Fibroblast of peridontal ligament (primary cell): Measurements from ENCODE around the gene FOXP1.

Experiments
- DNase-seq: peaks from one replicate; pipeline ENCODE4 v3.0.0-alpha.2; 2010; ENCODE audit errors: extremely low read depth

FOXP1 gene

DNA sequence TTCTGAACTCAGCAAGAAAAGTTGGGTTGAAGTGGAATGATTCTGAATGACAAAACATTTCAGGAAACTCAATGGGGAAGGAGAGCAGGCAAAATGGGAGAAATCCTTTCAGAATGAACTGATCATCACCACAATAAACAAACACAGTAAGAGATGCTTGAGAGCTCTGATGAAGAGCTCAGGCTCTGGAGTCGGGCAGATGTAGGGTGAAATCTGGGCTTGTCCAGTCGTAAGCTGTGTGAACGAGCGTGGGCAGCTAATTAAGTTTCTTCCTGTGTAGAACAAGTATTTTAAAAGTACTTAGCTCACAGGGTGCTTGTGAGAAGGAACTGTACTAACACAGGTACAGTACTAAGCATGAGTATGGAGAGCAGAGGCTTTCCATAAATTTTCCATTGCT lies 406.2 kb downstream of the FOXP1 start:
- DNase-seq, result no peak

DNA sequence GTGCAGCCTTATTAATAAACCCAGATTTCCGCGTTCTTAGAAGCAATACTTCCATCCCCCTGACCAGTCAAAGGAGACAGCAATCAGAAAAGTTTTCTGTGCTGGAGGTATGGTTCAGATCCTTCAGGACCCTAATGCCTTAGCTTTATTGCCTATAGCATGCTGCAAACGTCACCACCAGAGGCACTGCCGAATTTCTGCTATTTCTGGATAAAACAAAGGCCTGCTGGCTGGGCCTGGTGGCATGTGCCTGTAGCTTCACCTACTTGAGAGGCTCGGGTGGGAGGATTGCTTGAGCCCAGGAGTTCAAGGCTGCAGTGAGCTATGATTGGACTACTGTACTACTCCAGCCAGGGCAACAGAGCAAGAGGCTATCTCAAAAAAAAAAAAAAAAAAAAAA lies 407.2 kb downstream of the FOXP1 start:
- DNase-seq, result no peak

- DNase-seq, result no peak
Observed at GRCh38 chr3:71175691-71176365, 407.7 kb downstream of the FOXP1 start.

DNA sequence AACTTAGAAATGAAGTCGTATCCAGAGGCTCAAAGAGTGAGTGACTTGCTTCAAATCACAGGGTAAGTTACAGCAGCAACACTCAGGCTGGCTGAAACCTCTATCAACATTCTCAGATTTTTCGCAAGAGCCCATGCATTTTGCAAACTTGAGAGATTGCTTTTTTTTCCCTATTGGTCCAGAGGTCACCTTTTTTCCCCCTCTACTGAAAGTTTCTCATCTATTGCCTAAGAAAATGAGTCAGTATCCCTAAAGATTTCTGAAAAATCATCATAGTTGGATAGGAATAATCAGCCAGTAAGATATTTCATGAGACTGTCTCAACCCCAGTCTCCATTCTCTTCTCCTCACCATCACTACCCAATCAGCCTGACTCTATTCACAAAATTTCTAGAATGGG lies 410.6 kb downstream of the FOXP1 start:
- DNase-seq, result peak; percentile 99

DNA sequence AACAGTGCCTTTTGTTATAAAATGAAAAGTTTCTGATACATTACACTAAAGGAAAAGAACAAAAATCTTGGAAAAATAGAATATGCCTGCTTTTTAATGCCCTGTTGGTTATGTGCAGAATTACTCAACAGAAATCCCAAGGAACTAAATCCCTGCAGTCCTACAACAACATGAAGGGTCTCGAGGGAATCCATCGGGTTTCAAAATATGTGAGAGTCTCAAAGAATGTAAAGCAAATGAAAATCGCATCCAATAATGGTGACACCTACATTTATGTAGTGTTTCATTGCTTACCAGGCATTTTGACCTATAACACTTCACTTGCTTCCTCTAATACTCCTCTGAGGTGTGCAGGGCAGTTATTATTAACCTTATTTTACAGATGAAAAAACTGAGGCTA lies 411.3 kb downstream of the FOXP1 start:
- DNase-seq, result peak; percentile 75

GRCh38 chr3:71171247-71171646 lies 412.3 kb downstream of the FOXP1 start:
- DNase-seq, result no peak

- peak; percentile 34 for DNase-seq
Observed at GRCh38 chr3:71168880-71169411, 414.6 kb downstream of the FOXP1 start.

GRCh38 chr3:71168121-71168721 lies 415.3 kb downstream of the FOXP1 start:
- DNase-seq, result peak; percentile 88

GRCh38 chr3:71166339-71167240 lies 416.9 kb downstream of the FOXP1 start:
- no peak for DNase-seq

GRCh38 chr3:71164881-71165280 lies 418.6 kb downstream of the FOXP1 start:
- DNase-seq, result no peak

- no peak for DNase-seq
Observed at GRCh38 chr3:71163198-71163918, 420.2 kb downstream of the FOXP1 start.

DNA sequence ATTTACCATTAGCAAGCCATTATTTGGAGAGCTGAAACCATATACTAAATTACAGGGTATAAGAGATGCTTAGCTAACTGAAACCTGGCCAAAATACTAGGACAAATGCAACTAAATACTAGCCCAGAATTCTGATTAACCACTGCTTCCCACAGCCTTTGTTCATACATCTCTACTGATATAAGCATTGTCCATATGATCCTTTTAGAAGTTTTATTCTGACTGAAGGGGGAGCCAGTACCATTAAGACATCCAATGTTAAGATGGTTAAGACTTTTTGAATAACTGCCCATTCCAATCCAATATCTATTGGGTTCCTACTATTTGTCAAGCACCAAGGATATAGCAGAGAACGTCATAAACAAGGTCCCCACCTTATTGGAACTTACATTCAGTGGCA lies 421.3 kb downstream of the FOXP1 start:
- no peak for DNase-seq

DNA sequence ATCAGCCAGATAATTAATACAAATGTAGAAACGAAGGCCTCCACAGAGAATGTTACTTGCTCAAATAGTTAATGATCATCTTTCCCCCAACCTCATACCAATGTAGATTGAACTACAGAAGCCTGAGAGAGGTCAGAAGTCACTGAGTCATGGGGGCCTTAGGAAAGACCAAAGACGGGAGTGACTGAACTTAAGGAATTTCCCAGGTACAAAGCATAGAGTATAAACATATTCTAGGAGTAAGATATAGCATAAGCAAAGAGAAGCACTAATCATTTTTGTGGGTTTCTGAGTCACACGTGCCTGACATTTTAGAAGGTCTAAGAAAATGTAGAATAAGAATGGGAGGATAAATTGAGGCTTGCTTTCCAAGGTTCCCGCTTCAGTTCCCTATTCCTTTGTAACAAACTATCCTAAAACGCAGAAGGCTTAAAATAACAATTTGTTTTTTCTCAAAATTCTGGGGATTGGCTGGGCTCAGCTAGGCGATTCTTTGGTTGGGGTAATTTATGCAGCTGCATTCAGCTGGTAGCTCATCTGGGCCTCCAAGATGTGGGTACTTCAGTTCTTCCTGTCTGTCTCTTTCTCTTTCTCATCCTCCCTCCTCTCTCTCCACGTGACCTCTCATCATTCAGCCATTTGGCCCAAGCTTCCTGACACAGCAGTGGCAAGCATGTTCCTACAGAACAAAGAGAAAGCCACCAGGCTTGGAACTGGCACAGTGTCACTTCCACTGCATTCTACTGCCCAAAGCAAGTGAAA lies 422.6 kb downstream of the FOXP1 start:
- no peak for DNase-seq

DNA sequence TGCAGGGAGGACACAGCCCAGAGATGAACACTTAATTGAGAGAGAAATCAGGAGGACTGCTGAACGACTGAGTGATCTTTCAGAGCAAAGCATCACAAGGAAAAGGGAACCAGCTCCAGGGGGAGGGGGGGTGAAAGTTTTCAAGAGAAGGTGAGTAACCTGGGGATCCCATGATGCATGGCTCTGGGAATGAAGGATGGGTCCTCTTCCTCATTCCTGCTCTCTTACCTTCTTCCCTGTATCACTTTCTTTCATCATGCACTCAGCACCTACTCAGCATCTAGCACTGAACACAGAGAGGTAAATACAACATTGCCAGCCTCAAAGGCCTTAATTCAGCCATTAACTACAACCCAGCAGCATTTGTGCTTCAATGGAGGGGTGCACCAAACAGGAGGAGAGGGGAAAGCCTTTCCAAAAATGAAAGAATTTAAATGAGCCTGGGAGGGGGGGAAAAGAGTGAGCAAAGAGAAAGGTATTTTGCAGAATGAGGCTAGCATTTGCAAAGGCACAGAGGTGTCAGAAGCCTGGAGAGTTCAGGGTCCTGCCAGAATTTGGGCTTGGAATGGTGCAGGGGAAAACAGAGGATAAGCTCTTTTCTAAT lies 427.4 kb downstream of the FOXP1 start:
- DNase-seq, result no peak

- no peak for DNase-seq
Observed at GRCh38 chr3:71154846-71155245, 428.7 kb downstream of the FOXP1 start.

- no peak for DNase-seq
Observed at GRCh38 chr3:71153713-71154112, 429.8 kb downstream of the FOXP1 start.

DNA sequence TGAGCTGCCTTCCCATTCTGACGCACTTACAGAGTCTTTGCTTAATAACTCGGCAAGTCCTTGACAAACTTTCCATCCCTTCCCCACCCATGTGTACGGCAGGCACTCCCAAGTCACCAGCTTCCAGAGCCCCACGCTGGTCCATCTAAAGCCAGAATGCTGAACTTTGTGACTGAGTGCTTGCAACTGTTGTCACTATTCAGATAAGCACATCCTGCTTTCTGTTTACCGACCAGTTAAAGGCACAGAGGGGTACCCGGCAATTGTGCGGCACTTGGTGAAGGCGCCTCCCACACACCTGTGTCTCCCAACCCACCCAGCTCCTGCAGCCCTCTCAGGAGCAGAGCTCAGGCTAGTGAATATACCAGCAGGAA lies 430.6 kb downstream of the FOXP1 start:
- DNase-seq, result no peak

DNA sequence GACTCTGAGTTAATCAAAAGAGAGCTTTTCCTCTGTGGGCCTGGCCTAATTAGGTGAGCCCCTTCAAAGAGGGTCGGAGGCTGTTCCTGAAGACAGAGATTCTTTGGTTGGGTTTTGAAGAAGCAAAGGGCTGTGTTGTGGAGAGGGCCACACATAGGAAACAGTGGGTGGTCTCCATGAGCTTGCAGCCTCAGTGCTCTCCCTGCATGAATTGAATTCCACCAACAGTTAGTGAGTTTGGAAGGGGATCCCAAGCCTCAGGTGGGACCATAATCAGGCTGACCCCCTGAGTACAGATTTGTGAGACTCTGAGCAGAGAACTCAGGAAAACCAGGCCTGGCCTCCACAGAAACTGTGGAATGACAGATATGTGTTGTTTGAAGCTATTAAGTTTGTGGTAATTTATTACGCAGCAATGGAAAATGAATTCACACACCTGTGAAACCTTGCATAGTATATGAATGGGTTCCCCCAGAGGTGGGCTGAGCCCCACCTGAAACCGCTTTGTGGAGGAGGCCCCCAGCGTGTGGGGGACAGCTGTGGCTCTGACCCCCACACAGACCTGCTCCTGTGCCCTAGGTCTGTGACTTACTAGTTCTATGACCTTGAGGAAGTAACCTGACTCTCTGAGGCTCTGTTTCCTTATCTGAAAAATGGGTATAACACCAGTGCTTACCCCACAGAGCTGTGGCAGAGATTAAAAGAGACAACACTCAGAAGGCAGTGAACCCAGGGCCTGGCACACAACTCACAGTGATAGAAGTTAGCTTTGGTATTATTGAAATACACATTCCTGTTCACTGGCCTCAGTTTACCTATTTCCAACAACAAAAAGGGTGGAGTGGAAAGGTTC lies 431.3 kb downstream of the FOXP1 start:
- no peak for DNase-seq
